AG09319 (cell line): ENCODE data around the gene LAGE3.

Experiments
- DNase-seq: peaks from one replicate; pipeline ENCODE4 v3.0.0-alpha.2; 2010; ENCODE audit warnings: low read depth; ENCODE audit errors: extremely low read depth
- CTCF ChIP-seq: IDR thresholded peaks from 2 replicates; pipeline ENCODE4 v1.5.1; 2011; ENCODE audit warnings: low read depth, mild to moderate bottlenecking, inconsistent platforms, low read length, moderate library complexity

The LAGE3 gene

GRCh38 chrX:154441984-154442707 is 36.9 kb downstream of the LAGE3 start:
- no peak for TF ChIP-seq CTCF
- DNase-seq: no peak

GRCh38 chrX:154441564-154441963 is 37.5 kb downstream of the LAGE3 start:
- DNase-seq: no peak
- no peak for TF ChIP-seq CTCF

GRCh38 chrX:154440623-154441357 is 38.3 kb downstream of the LAGE3 start:
- no peak for TF ChIP-seq CTCF

GRCh38 chrX:154439841-154440240 is 39.2 kb downstream of the LAGE3 start:
- no peak for DNase-seq
- no peak for TF ChIP-seq CTCF

More at GRCh38 chrX:154440623-154441357, 38.3 kb downstream of the LAGE3 start:
- no peak for DNase-seq

- no peak for TF ChIP-seq CTCF
- no peak for DNase-seq
Measured at GRCh38 chrX:154437971-154438893, 40.8 kb downstream of the LAGE3 start.

- no peak for TF ChIP-seq CTCF
- DNase-seq: no peak
Measured at GRCh38 chrX:154436983-154437752, 41.9 kb downstream of the LAGE3 start, which contains the start of gene GDI1. TSS of gene GDI1 (plus strand) at chrX:154437154. CDS start at chrX:154437255, 101 bp downstream.
